HFF-Myc (cell line): ENCODE data around the gene ZNF385B.

Experiments used
- DNase-seq: peaks from one replicate; pipeline ENCODE4 v3.0.0-alpha.2; 2011; ENCODE audit warnings: low read depth; ENCODE audit errors: extremely low read depth
- H3K4me3 ChIP-seq: replicated peaks from 2 replicates; pipeline ENCODE4 v1.5.1; 2011; ENCODE audit warnings: low read depth, mild to moderate bottlenecking, control low read depth, low read length
- TF ChIP-seq, protein P1 (sequence below): IDR thresholded peaks from 2 replicates; pipeline ENCODE4 v1.5.1; 2012; ENCODE audit warnings: mild to moderate bottlenecking, low read depth, low read length, control low read depth; ENCODE audit errors: missing control alignments

ZNF385B gene

DNA sequence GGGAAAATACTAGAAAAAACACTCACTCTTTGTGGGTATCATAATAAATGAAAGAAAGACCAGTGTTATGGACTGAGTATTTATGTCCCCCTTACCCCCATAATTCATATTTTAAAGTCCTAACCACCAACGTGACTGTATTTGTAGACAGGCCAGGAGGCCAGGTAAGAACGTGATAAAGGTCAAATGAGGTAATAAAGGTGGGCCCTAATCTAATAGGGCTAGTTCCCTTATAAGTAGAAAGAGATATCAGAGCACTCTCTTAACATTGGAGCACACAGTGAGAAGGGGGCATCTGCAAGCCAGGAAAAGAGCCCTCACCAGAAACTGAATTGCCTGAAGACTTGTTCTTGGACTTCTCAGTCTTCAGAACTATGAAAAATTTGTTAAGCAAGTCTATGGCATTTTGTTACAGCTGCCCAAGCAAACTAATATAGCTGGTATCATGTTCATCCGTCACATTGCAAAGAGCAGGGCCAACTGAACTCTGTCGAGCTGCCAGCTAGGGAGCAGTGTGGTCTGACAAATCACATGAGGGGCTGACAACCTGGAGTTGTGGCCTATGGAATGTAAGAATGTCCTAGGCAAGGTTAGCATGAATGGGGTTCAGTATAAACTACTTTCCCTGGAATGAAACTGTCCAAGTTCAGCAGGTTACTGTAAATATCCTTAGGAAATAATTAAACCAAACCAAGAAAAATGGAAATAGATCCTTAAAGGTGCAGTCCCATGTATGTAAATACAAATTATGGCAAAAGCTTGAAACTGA is 280.9 kb downstream of the ZNF385B start:
- no peak for DNase-seq
- TF ChIP-seq, protein P1, sequence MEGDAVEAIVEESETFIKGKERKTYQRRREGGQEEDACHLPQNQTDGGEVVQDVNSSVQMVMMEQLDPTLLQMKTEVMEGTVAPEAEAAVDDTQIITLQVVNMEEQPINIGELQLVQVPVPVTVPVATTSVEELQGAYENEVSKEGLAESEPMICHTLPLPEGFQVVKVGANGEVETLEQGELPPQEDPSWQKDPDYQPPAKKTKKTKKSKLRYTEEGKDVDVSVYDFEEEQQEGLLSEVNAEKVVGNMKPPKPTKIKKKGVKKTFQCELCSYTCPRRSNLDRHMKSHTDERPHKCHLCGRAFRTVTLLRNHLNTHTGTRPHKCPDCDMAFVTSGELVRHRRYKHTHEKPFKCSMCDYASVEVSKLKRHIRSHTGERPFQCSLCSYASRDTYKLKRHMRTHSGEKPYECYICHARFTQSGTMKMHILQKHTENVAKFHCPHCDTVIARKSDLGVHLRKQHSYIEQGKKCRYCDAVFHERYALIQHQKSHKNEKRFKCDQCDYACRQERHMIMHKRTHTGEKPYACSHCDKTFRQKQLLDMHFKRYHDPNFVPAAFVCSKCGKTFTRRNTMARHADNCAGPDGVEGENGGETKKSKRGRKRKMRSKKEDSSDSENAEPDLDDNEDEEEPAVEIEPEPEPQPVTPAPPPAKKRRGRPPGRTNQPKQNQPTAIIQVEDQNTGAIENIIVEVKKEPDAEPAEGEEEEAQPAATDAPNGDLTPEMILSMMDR: no peak
- H3K4me3 ChIP-seq: no peak overlapping the region

DNA sequence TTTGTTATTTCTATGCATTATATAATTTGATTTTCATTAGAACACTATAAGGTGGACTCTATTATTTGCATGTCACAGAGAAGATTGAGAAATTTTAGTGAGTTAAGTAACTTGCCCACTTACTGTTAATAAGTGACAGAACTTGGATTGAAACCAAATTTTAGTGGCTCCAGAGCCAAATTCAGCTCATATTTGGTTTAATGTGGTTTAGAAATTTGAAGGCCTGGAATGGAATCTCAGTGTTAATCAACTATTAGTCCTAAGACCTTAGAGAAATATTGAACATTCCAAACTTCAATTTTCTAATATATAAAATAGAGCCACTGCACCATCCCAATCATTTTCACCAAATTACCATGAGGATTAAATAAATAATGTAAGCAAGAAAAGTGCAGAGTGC is 281.6 kb downstream of the ZNF385B start:
- TF ChIP-seq, protein P1: no peak
- no peak overlapping the region for H3K4me3 ChIP-seq
- DNase-seq: no peak

DNA sequence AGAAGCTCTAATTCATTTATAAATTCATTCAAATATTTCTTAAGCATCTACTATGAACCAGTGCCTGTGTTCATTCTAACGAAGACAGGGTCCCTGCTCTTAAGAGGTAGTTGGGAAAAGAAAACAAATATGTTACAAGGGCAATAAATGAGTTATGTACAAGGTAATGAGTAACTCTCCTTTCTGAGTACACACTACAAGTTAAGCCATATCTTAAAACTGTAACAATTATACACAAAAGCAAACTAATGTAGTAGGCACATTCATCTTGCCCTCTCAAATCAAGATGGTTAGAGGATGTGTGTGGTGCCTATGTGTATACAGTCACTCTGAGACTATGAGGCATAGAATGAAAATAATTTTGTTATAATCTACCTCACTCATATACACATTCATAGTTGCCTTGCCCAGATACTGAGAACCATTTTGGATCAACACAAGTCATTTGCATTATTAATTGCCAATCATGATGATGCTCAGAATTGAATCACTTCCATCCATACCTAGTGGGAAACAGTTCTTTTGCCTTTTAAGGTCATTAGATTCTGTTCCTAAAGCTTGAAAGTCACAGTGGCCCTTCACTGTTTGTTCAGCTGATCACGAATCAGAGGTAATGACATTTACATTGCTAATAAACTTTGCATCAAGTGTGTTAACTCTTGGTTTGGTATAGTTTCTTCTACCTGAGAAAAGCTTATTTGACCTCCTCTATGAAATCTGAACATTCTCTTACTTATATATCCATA is 283.1 kb downstream of the ZNF385B start:
- no peak for DNase-seq
- TF ChIP-seq, protein P1: no peak
- no peak overlapping the region for H3K4me3 ChIP-seq

DNA sequence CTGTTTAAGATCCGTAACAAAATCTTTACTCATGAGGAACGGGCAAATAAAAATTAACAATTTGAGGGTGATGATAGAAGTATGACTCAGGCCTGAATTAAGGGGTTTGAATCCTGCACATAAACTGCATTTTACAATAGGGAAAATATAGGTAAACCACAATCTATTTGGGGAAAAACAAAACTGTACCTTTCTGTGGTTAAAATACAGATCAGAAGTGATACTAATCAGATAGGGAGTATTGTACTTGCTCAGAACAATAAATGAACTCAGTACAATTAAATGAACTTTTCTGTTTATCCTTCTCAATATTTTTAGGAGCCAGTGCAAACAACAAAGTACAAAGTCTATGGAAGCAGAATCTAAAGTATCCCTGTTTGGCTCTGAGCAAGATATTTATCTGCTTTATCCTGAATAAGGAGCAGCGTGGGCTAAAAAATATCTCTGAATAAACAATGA is 287.3 kb downstream of the ZNF385B start:
- DNase-seq: no peak
- H3K4me3 ChIP-seq: no peak overlapping the region
- TF ChIP-seq, protein P1: no peak

DNA sequence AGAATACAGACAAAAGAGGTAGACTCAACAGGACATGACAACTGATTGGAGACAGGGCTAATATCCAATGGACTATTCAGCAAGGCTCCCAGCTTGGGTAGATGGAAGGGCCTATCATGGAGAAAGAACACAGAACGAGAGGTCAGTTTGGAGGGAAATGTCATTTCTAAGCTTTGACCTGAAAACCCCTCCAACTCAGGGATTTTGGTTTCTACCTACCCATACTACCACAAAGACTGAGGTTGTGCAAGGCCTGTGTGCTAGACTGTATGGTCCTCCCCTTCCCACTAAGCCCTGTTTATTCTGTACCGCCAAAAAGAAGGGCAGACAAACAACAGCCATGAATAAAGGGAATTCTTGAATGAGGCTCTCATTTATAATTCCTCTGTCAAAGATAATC is 288.9 kb downstream of the ZNF385B start:
- TF ChIP-seq, protein P1: no peak
- DNase-seq: no peak

DNA sequence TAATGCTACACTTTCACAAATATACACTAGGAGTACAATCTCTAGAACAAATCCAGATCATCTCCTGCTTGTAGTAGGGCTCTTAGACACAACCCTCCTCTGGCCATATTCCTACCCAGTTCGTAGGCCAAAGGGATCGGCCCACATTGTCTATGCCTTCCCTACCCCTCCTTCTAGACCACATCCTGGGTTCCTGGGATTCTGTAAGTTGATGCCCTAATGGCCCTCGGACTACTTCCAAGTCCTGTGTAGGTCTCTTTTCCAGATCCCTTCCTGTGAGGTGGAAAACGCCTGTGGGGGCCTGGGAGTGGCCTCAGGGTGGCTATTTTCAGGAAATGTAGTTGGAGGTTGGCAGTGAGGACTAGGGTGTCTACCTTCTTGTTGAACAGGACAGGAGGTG is 289.7 kb downstream of the ZNF385B start:
- DNase-seq: no peak
- TF ChIP-seq, protein P1: no peak
- H3K4me3 ChIP-seq: no peak overlapping the region

More for the DNA sequence above, 288.9 kb downstream of the ZNF385B start:
- no peak overlapping the region for H3K4me3 ChIP-seq
